ENCODE results near the gene SPATA31C1. TPM values are rescaled to one million over a fixed set of nuclear protein-coding genes. Genes with fewer than 3 reads are reported as not detected.

SPATA31C1 gene
- total RNA-seq, 1 experiment from 2014 or later: not detected

DNA sequence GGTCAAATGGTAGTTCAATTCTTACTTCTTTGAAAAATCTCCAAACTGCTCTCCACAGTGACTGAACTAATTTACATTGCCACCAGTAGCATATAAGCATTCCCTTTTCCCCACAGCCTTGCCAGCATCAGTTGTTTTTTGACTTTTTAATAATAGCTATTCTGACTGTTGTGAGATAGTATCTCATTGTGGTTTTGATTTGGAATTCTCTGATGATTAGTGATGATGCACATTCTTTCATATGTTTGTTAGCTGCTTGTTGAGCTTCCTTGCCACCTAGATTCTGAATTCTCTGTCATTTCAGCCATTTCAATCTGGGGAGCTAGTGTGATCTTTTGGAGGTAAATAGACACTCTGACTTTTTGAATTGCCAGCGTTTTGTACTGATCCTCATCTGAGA lies 32.5 kb downstream of the SPATA31C1 start (continued):
- TF ChIP-seq EGR1 (IDR thresholded peaks at IDR 0.05; ENCODE audit: low read depth): no peak
- TF ChIP-seq, protein P1, sequence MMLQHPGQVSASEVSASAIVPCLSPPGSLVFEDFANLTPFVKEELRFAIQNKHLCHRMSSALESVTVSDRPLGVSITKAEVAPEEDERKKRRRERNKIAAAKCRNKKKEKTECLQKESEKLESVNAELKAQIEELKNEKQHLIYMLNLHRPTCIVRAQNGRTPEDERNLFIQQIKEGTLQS (IDR thresholded peaks at IDR 0.05): no peak

DNA sequence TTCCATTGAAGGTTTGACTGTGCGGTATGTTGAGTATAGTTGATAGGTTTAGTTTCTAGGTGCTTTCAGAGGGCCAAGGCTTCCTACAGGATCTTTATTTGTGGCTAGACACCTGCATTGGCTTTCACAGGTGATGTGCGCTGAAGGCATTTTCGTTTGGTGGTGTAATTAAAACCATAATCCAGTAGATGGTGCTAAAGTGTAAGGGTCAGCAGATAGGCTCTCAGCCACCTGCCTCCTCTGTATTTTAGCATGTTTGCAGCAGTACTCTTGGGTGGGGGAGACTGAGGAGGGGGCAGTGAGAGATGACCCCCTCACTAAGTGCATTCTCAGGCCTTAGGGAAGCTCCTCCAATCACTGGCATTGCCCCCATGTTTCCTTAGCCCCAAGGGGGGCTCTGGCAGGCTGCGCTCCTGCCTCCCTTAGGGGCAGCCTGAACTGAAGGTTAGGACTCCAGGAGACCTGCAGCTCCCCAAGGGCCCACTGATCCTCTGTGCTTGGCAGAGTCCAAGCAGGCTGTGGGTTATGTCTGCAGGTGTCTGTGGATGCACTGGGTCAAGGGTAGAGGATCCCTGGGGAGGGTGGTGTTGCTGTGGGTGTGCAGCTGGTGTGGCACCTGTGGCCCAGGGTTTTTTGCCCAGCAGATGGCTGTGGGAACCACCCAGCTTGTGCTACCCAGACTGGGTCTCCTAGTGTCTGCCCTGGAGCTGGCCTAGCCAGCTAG lies 33.2 kb downstream of the SPATA31C1 start:
- Histone ChIP-seq H3K36me3 (ENCODE audit: control insufficient read depth in 1 of 2, insufficient read depth in 2 of 2, low read length in 2 of 2) (no peaks in the 10 kb centered on the region), H4K20me1 (ENCODE audit: insufficient read depth) (no peaks in the 10 kb centered on the region), H3K9me3 (ENCODE audit: control insufficient read depth in 1 of 2, insufficient read depth in 1 of 2, low read depth in 1 of 2, low read length in 2 of 2) (no peaks in the 10 kb centered on the region), H3K4me3 (replicated peaks in 1 of 2; ENCODE audit: low read depth in 1 of 2, low read length in 2 of 2) (no peak overlapping the region), H3K27me3 (ENCODE audit: insufficient read depth, low read length) (no peaks in the 10 kb centered on the region), H2AFZ (ENCODE audit: low read depth, low read length, poor library complexity, severe bottlenecking) (no peak overlapping the region), H3K4me2 (ENCODE audit: low read length) (no peak overlapping the region), H3K9me2 (ENCODE audit: insufficient read depth) (no peaks in the 10 kb centered on the region), H3K27ac (ENCODE audit: low read depth, low read length) (no peak overlapping the region), H3K4me1 (ENCODE audit: control insufficient read depth in 1 of 2, insufficient read depth in 2 of 2, low read length in 2 of 2) (no peaks in the 10 kb centered on the region), H3K9ac (ENCODE audit: low read length) (no peak overlapping the region), H3K79me2 (ENCODE audit: insufficient read depth, low read length) (no peaks in the 10 kb centered on the region)
- ATAC-seq (peak; percentile 86), DNase-seq (ENCODE audit: low read depth, low spot score) (peak; percentile 28)
- BruUV-seq (replicated peaks): no TSS peak
- intact Hi-C loops (cut with micrococcal nuclease): loop anchor here (1.0 to 10.0 kb wide), 7 partner anchors 90 to 1324 kb away; partner anchors contain the start of gene SPIN1
- ChIA-PET CTCF (interaction anchor here (1.2 to 3.0 kb wide), 4 partner anchors 91 to 1050 kb away, joined by 4 to 13 read pairs (median 7); no protein-coding TSS in a partner anchor), RAD21 (ENCODE audit: low non-redundant PET in 1 of 2, low total read pairs in 2 of 2, uncharacterized antibody in 2 of 2, unreplicated experiment in 2 of 2) (interaction anchor here in 1 of 2 experiments (0.8 kb wide), 1 partner anchor 91 kb away, joined by 4 read pairs; no protein-coding TSS in a partner anchor), POLR2A (no interaction called here)
- TF ChIP-seq, protein P2, sequence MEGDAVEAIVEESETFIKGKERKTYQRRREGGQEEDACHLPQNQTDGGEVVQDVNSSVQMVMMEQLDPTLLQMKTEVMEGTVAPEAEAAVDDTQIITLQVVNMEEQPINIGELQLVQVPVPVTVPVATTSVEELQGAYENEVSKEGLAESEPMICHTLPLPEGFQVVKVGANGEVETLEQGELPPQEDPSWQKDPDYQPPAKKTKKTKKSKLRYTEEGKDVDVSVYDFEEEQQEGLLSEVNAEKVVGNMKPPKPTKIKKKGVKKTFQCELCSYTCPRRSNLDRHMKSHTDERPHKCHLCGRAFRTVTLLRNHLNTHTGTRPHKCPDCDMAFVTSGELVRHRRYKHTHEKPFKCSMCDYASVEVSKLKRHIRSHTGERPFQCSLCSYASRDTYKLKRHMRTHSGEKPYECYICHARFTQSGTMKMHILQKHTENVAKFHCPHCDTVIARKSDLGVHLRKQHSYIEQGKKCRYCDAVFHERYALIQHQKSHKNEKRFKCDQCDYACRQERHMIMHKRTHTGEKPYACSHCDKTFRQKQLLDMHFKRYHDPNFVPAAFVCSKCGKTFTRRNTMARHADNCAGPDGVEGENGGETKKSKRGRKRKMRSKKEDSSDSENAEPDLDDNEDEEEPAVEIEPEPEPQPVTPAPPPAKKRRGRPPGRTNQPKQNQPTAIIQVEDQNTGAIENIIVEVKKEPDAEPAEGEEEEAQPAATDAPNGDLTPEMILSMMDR (IDR thresholded peaks at IDR 0.05 in 2 of 3, conservative IDR thresholded peaks at IDR 0.05 in 1 of 3; ENCODE audit: borderline replicate concordance in 1 of 3, insufficient read depth in 1 of 3, low read depth in 2 of 3, low read length in 2 of 3): peak; percentile 49 to 76 (median 71); a peak in 5 of 6 replicates
- TF ChIP-seq ZFX (IDR thresholded peaks at IDR 0.05) (no peak), RAD21 (IDR thresholded peaks at IDR 0.05; ENCODE audit: low read depth) (peak; percentile 91), EZH2 (IDR thresholded peaks at IDR 0.05) (no peak), CBX3 (IDR thresholded peaks at IDR 0.05; ENCODE audit: low read depth) (no peak), TCF7L2 (IDR thresholded peaks at IDR 0.05; ENCODE audit: borderline replicate concordance, extremely low read depth, insufficient read depth, insufficient read length) (no peak)

Data from HCT116 (cell line).